Activated CD8-positive, alpha-beta memory T cell treated with anti-CD3 and anti-CD28 coated beads for 36 hours (primary cell): Measurements from ENCODE around the gene STK17A. TPM values are rescaled to one million over a fixed set of nuclear protein-coding genes. Genes with fewer than 3 reads are reported as not detected.
"Not testable (repeated sequence)": the region's sequence is repeated elsewhere in the genome, so short reads cannot be mapped to it uniquely, and the experiment has no call there.

ENCODE experiments used
- CTCF ChIA-PET: fragments of 350-600 bp; sonication (Branson Sonifier 250); formaldehyde crosslinking; loops from one replicate; lab custom pipeline; 2021; ENCODE audit warnings: antibody characterized with exemption; lab: Charles Lee
- POLR2A ChIA-PET: fragments of 350-600 bp; sonication (Branson Sonifier 250); formaldehyde crosslinking; loops from one replicate; lab custom pipeline; 2021; ENCODE audit warnings: antibody characterized with exemption; lab: Charles Lee
- total RNA-seq, 2 experiments: library from RNA; stranded (reverse); gene quantifications; one replicate each; pipeline ENCODE4 v1.2.3, GENCODE V29; 2021

STK17A gene
- total RNA-seq, 2 experiments from 2014 or later, result 38.6 to 41.5 TPM

DNA sequence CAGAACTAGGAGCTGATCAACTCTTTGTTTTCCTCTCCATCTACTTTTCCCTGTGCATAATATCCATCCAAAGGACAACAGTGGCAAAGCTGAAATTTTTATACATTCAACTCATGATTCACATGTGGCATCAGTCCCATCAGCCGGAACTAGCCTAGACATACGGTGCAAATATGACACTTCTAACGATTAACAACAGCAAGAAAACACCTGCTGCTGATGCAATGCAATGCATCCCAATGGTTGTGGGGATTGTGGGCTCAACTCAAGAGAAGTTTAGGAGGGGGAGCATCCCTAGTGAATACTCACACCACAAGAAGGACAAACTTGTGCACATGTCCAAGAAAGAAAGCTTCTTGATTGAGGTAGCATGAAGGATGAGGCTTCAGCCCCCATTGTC is 20.5 kb upstream of the STK17A start:
- POLR2A ChIA-PET, result no interaction called here
- CTCF ChIA-PET, result no interaction called here

- ChIA-PET CTCF (interaction anchor here (1.4 kb wide), 1 partner anchor 17 kb away, joined by 4 read pairs; the partner anchor contains the start of gene STK17A), POLR2A (no interaction called here)
These were observed 17.1 kb upstream of the STK17A start for GRCh38 chr7:43565786-43566185.

- POLR2A ChIA-PET, result interaction anchor here (0.6 kb wide), 1 partner anchor 275 kb away, joined by 3 read pairs; no protein-coding TSS in a partner anchor
- CTCF ChIA-PET, result interaction anchor here (0.7 to 1.4 kb wide), 4 partner anchors 14 to 271 kb away, joined by 3 to 5 read pairs (median 4); partner anchors contain the start of gene STK17A
These were observed 14.4 kb upstream of the STK17A start for GRCh38 chr7:43568529-43568928.

DNA sequence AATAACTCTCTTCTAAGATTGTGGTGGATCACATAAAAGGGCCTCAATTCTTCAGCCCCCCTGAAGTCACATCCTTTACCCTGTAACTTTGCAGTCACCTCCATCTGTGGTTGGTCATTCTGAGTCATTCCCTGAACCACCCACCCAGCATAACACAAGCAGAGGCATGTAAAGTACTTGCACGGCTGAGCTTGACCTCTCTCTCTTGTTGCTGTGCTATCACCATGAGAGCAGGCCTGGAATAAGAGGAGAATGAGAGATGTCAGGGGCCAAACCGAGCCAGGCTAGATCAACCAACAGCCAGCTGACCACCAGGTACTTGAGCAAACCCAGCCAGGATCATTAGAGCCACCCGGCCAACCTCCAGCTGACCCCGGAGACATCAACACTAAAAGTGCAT is 13.5 kb upstream of the STK17A start:
- ChIA-PET POLR2A (interaction anchor here (0.6 kb wide), 2 partner anchors 51 to 275 kb away, joined by 3 to 4 read pairs; no protein-coding TSS in a partner anchor), CTCF (interaction anchor here (1.0 kb wide), 1 partner anchor 270 kb away, joined by 3 read pairs; no protein-coding TSS in a partner anchor)

DNA sequence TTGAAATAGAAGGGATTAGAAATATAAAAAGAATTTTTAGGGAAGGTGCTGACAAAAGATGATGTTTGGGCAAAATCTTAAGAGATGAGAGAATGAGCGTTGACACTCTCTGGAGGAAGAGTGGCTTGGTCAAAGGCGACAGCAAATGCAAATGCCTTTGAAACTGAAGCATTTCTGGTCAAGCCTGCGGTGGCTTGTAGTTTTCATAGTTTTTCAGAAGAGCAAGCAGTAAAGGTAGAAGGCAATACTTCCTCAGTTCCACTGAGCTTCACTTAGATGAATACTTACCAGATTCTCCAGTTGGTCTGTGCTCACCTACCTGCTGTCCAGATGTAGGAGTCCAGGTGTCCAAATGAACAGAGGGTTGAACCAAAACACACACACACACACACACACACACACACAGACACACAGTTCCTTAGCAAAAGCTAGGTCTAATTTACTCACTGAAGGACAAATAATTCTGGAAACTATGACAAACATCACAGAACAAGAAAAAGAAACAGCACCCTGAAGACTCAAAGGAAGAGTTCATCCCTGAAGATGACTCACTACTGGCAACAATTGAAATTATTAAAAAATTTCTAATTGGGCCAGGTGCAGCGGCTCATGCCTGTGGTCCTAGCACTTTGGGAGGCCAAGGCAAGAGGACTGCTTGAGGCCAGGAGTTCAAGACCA is 12.1 kb upstream of the STK17A start:
- POLR2A ChIA-PET, result interaction anchor here (1.2 kb wide), 1 partner anchor 77 kb away, joined by 4 read pairs; no protein-coding TSS in a partner anchor
- CTCF ChIA-PET, result interaction anchor here (1.1 to 4.0 kb wide), 2 partner anchors 11 to 268 kb away, joined by 6 to 31 read pairs; partner anchors contain the start of gene STK17A

DNA sequence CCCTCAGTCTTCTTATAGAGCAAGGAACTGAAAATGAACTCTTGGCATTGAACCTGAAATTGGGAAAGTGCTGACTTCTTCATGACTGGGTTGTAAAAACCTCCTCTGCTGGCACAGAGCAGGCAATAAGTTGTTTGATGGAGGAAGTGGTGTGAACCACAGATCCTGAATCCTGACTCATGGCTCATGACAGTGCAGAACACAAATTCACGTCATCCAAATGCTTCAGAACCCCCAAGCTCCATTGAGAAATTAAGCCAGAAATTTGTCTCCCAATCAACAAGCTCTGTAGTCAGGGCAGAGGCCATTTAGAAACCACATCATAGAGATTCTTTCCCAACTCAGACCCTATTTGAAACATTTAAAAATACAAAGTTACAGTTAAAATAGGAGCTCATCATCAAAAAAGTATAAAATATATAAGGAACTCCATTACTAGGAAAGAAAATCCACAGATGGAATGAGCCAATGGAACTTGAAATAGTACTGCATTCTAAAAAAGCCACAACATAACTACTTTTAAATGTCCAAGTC is 10.3 kb upstream of the STK17A start:
- POLR2A ChIA-PET, result interaction anchor here (1.5 kb wide), 1 partner anchor 10 kb away, joined by 8 read pairs; the partner anchor contains the start of gene STK17A
- CTCF ChIA-PET, result interaction anchor here (1.1 to 4.0 kb wide), 3 partner anchors 9 to 266 kb away, joined by 3 to 31 read pairs (median 3); partner anchors contain the start of gene STK17A

- POLR2A ChIA-PET, result not testable (repeated sequence)
- CTCF ChIA-PET, result interaction anchor here (1.1 to 4.0 kb wide), 2 partner anchors 8 to 264 kb away, joined by 3 to 31 read pairs; partner anchors contain the start of gene STK17A
These were observed 9.1 kb upstream of the STK17A start for GRCh38 chr7:43573832-43574231.

DNA sequence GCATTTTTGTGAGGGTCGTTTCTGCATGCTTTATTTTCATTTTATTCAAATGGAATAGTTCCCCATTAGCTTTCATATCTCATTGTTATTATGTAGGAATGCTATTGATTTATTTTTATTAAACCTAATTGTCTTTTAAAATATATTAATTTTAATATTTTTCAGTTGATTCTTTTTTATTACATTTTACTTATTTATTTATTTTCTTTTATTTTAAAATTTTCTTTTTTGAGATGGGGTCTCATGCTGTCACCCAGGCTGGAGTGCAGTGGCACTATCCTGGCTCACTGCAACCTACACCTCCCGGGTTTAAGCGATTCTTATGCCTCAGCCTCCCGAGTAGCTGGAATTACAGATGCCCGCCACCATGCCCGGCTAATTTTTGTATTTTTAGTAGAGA is 7.4 kb upstream of the STK17A start:
- ChIA-PET POLR2A (interaction anchor here (0.6 kb wide), 1 partner anchor 145 kb away, joined by 3 read pairs; no protein-coding TSS in a partner anchor), CTCF (interaction anchor here (1.1 to 1.9 kb wide), 2 partner anchors 124 to 264 kb away, joined by 3 to 5 read pairs; no protein-coding TSS in a partner anchor)

- CTCF ChIA-PET, result interaction anchor here (1.9 kb wide), 1 partner anchor 124 kb away, joined by 5 read pairs; no protein-coding TSS in a partner anchor
- POLR2A ChIA-PET, result no interaction called here
These were observed 6.7 kb upstream of the STK17A start for GRCh38 chr7:43576241-43576640.

DNA sequence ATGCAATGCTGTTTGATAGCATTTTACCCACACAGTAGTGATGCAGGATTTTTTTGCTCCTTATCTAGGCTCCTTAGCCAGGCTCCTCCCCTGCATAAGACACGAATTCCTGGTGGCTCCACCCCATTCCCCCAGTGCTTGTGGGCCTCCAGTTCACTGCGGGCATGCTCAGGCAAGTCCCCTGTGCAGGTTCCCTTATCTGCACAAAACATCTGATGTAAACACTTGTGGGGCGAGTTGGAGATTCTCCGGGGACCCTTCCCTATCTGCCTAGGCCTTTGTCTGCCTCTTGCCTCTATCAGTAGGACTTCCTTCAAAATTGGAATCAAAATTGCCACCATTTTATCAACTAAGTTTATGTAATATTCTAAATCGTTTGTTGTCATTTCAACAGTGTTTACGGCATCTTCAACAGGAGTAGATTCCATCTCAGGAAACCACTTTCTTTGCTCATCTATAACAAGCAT is 5.4 kb upstream of the STK17A start:
- ChIA-PET CTCF (interaction anchor here (0.6 kb wide), 1 partner anchor 123 kb away, joined by 3 read pairs; no protein-coding TSS in a partner anchor), POLR2A (no interaction called here)

DNA sequence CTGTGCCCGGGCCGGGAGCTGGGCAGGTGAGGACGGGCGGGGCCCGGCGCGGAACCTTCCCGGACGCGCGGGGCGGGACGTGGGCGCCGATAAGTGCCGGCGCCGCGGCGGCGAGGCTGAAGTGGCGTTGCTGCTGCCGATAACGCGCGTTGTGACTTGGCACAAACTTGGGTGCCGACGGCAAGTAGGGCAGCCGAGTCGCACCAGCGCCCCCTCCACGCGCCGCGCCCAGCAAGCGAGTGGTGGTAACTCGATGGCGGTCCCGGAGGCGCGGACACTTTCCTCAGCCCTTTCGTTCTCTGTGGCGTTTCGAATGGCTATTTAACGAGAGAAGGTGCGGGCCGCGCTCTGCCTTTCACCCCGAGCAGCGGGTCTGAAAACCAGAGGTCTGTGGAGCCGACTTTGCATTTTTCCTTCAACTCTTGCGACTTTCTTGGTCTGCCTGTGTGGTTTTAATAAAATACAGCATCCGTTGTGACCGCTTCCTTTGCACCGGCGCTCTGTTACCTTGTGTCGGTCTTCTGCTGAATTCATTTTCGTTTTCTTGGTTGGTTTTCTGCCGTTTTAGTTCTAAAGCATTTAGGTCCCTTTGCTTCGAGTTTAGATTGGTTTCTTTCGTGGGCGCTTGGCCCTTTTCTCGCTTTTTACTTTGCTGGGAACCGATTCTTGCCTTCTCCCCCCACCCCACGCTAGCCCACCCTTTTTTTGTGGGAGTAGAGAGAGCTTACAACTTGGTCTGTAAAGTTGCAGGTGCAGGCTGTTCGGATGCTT is 701 bp downstream of the STK17A start:
- ChIA-PET CTCF (interaction anchor here (0.6 to 6.7 kb wide), 42 partner anchors 7 to 1445 kb away, joined by 3 to 107 read pairs (median 8); partner anchors contain the start of genes BLVRA, COA1 and MRPS24), POLR2A (interaction anchor here (0.7 to 3.8 kb wide), 20 partner anchors 11 to 651 kb away, joined by 3 to 53 read pairs (median 6); partner anchors contain the start of genes BLVRA, COA1 and MRPL32)

DNA sequence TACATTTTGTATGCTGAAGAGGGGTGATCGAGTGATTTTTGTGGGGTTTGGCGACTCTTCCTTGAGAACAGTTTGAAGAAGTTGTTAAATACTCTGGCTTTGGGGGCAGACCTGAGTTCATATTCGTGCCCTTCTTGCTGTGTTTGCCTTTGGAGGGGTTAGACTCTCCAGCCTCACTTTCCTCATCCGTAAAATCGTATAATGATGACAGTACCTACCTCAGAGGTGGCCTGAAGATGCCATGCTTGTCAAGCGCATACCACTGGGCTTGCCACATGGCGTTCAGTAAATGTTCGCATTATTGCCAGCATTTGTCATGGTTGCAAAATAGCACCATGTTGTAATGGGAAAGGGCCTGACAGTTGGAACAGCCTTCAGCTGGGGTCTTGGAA is 1.3 kb downstream of the STK17A start:
- CTCF ChIA-PET, result interaction anchor here (0.6 to 6.7 kb wide), 7 partner anchors 37 to 1444 kb away, joined by 3 to 63 read pairs (median 5); no protein-coding TSS in a partner anchor
- POLR2A ChIA-PET, result interaction anchor here (0.7 to 3.8 kb wide), 8 partner anchors 11 to 652 kb away, joined by 3 to 53 read pairs (median 3); partner anchors contain the start of gene MRPL32

DNA sequence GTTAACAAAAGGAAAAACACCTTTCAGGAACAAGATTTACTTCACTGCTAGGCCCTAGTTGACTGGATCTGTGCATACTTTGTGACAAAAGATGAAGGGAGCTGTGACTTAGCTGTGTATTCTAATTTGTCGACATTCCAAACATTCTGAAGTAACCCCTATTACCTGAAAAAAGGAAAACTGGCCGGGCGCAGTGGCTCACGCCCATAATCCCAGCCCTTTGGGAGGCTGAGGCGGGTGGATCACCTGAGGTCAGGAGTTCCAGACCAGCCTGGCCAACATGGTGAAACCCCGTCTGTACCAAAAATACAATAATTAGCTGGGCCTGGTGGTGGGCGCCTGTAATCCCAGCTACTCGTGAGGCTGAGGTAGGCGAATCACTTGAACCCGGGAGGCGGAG is 1.8 kb downstream of the STK17A start:
- POLR2A ChIA-PET, result interaction anchor here (0.6 to 3.8 kb wide), 9 partner anchors 10 to 652 kb away, joined by 3 to 53 read pairs (median 3); partner anchors contain the start of gene MRPL32

DNA sequence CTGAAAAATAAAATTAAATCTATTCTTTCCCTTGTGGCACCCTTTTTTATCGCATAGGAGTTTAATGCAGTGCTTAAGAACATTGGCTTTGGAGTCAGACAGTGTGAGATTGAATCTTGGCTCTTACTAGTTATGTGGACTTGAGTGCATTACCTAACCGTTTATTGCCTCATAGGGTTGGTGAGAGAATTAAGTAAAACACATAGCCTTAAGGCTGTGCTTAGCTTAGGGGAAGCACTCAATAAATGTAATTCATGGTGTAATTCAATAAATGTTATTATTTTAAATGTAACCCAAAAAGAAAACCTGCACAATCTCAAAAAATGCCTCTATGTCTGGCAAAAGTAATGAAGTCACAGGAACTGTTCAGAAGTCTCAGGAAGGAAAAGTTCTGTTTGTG is 2.7 kb downstream of the STK17A start:
- ChIA-PET POLR2A (interaction anchor here (1.1 to 3.5 kb wide), 3 partner anchors 35 to 85 kb away, joined by 5 to 20 read pairs (median 11); no protein-coding TSS in a partner anchor), CTCF (interaction anchor here (1.3 to 6.7 kb wide), 5 partner anchors 36 to 115 kb away, joined by 3 to 63 read pairs (median 8); no protein-coding TSS in a partner anchor)

More for the DNA sequence above, 1.8 kb downstream of the STK17A start:
- CTCF ChIA-PET, result interaction anchor here (0.6 to 6.7 kb wide), 9 partner anchors 37 to 145 kb away, joined by 3 to 63 read pairs (median 5); no protein-coding TSS in a partner anchor

GRCh38 chr7:43586251-43586900 is 3.5 kb downstream of the STK17A start:
- ChIA-PET CTCF (interaction anchor here (1.0 to 6.7 kb wide), 4 partner anchors 8 to 164 kb away, joined by 3 to 63 read pairs (median 20); no protein-coding TSS in a partner anchor), POLR2A (interaction anchor here (0.8 to 1.7 kb wide), 4 partner anchors 62 to 84 kb away, joined by 5 to 11 read pairs (median 9); no protein-coding TSS in a partner anchor)

GRCh38 chr7:43588477-43589132 is 5.7 kb downstream of the STK17A start:
- ChIA-PET POLR2A (no interaction called here), CTCF (no interaction called here)

DNA sequence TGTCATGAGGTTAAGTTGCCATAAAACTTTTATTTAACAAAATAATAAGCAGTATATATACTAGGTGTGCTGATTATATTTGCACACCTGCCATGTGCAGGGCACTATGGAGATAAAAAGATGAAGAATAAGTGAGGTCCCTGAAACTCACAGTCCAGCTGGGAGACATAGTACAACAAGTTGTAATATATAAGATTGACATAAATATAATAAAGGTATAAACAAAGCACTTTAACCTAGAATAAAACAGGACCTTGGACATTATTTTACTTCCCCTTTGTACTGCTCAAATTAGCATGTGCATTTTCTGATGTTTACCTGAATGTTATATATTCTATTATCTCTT is 6.2 kb downstream of the STK17A start:
- CTCF ChIA-PET, result no interaction called here
- POLR2A ChIA-PET, result no interaction called here
